ENCODE results near the gene WDFY2.

The WDFY2 gene

GRCh38 chr13:51717786-51718398 is 133.6 kb downstream of the WDFY2 start:
- DNase-seq, result no peak

- no peak for DNase-seq
These were observed 135.1 kb downstream of the WDFY2 start for GRCh38 chr13:51719394-51719793.

GRCh38 chr13:51721496-51721895 is 137.2 kb downstream of the WDFY2 start:
- DNase-seq, result no peak

- DNase-seq, result no peak
These were observed 139.3 kb downstream of the WDFY2 start for GRCh38 chr13:51723529-51723928.

GRCh38 chr13:51724721-51725120 is 140.5 kb downstream of the WDFY2 start:
- DNase-seq, result no peak

- DNase-seq, result no peak
These were observed 142.4 kb downstream of the WDFY2 start for GRCh38 chr13:51726446-51727193.

GRCh38 chr13:51727634-51728274 is 143.5 kb downstream of the WDFY2 start:
- DNase-seq, result no peak

- DNase-seq, result no peak
These were observed 144.0 kb downstream of the WDFY2 start for GRCh38 chr13:51728275-51728673.

- no peak for DNase-seq
These were observed 144.7 kb downstream of the WDFY2 start for GRCh38 chr13:51728972-51729371.

- peak; percentile 15 to 20 for DNase-seq
These were observed 145.7 kb downstream of the WDFY2 start for GRCh38 chr13:51729866-51730553.

- no peak for DNase-seq
These were observed 146.7 kb downstream of the WDFY2 start for GRCh38 chr13:51730927-51731326.

GRCh38 chr13:51731759-51732158 is 147.5 kb downstream of the WDFY2 start:
- DNase-seq, result no peak

- no peak for DNase-seq
These were observed 149.4 kb downstream of the WDFY2 start for GRCh38 chr13:51733374-51734298.

- DNase-seq, result no peak
These were observed 150.5 kb downstream of the WDFY2 start for GRCh38 chr13:51734786-51735185.

- no peak for DNase-seq
These were observed 153.3 kb downstream of the WDFY2 start for GRCh38 chr13:51737609-51738008.

- no peak for DNase-seq
These were observed 154.1 kb downstream of the WDFY2 start for GRCh38 chr13:51738226-51738905.

GRCh38 chr13:51739027-51739764 is 154.9 kb downstream of the WDFY2 start:
- DNase-seq, result no peak

GRCh38 chr13:51740698-51741097 is 156.4 kb downstream of the WDFY2 start:
- DNase-seq, result no peak

GRCh38 chr13:51742031-51742430 is 157.8 kb downstream of the WDFY2 start:
- no peak for DNase-seq

- DNase-seq, result no peak
These were observed 158.3 kb downstream of the WDFY2 start for GRCh38 chr13:51742611-51743010.

GRCh38 chr13:51745243-51745642 is 161.0 kb downstream of the WDFY2 start:
- DNase-seq, result no peak
